AG09309 (cell line): ENCODE results near the gene CTIF.

Experiments used
- DNase-seq: peaks from one replicate; pipeline ENCODE4 v3.0.0-alpha.2; 2010; ENCODE audit warnings: low read depth
- H3K4me3 ChIP-seq: 2 replicates; pipeline ENCODE4 v1.5.1; 2011; ENCODE audit warnings: mild to moderate bottlenecking, low read depth, low read length, moderate library complexity; ENCODE audit not compliant: control insufficient read depth
- CTCF ChIP-seq: IDR thresholded peaks from 2 replicates; pipeline ENCODE4 v1.5.1; 2011; ENCODE audit warnings: mild to moderate bottlenecking, low read depth, low read length, inconsistent platforms; ENCODE audit not compliant: insufficient read depth, control insufficient read depth; ENCODE audit errors: missing control alignments

The CTIF gene

DNA sequence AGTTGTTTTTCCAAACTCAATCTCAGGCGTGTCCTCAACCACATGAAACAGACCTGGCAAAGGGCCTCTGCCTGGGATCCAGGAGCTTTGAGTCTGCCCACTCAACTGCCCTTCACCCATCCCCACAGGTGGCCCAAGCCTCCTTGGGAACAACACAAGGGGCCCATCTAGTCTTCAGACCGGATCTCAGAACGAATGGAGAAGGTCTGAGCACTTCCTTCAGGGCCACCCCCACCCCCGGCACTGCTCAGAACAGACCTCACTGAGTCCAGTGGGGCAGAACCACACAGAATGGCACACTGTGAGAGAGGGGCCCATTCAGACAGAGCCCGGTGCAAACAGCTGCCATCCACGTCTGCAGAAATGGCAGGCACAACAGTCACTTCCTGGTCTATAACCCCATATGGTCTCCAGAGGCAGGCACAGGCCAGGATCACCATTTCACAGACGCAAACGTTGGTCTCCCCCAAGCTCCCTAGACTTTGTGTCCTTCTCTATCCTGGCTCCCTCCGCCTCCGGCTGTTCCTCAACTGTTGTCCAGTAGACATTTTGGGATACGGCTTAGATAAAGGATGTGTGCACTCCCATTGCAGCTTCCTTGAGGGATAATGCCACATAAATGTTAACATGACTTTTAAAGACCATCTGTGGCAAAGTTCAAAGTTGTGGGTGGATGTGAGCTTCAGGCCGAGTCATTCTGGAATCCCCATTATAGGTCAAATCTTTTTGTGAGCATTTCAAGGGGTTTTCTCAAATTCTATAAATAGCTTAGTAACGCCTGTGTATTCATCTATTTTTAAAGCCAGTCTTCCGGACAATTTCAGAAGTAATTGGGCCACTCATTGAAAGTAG is 262.3 kb downstream of the CTIF start:
- peak; percentile 11 for DNase-seq
- no peak overlapping the region for H3K4me3 ChIP-seq
- TF ChIP-seq CTCF: no peak

GRCh38 chr18:48801728-48802542 is 263.1 kb downstream of the CTIF start:
- no peak for DNase-seq
- no peak overlapping the region for H3K4me3 ChIP-seq
- no peak for TF ChIP-seq CTCF

DNA sequence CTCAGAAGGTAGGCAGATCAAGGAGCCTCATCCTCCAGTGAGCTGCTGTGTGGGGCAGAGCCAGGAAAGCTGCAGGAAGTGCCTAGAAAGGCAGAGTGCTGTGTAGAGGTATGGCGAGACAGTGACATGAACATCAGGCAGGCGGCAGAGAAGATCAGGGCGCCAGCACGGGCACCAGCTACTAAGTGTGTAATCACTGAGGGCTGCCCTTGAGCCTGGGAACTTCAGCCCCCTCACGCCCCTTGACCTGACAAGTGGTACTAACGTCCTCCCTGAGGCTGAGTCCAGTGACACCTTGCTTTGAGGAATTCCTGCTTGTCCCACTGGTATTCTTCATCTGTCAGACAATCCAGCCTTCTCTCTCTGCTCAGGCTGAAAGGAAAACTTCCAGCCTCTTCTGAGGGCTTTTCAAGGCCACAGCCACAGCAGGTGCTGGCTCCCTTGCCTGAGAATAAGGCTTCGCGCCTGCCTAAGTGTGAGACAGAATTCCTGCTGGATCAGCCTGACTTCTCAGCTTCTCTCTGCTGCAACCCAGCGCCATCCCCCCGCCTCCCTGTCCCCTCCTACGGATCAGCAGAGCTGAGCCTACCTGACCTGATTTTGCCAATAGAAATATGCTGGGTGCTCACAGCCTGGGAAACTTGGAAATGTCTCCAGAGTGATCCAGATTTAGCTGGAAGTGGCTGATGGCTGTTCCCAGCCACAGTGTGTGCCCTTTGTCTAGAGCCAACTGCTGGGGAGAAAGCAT is 263.9 kb downstream of the CTIF start:
- no peak overlapping the region for H3K4me3 ChIP-seq
- TF ChIP-seq CTCF: no peak
- no peak for DNase-seq

DNA sequence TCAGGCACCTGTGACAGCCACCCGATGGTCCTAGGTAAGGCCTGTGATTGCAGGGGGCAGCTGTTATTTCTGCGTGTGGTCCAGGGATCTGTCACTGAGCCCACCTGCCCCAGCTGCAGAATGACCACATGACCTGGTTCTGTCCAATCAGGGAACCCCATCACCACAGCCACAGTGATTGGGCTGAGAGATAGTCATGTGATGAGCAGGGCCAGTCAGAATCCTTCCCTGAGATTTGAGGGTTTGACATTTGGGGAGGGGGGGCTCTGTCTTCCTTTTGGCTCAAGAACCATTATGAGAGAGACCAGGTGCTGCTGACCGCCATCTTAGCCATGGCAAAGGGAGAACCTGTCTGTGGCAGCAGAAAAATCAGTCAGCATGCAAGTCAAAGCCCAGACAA is 264.7 kb downstream of the CTIF start:
- TF ChIP-seq CTCF: no peak
- no peak overlapping the region for H3K4me3 ChIP-seq
- no peak for DNase-seq

- no peak for TF ChIP-seq CTCF
- DNase-seq: no peak
- H3K4me3 ChIP-seq: no peak overlapping the region
Measured at GRCh38 chr18:48803951-48804855, 265.4 kb downstream of the CTIF start.
